ENCODE data around the gene SLC7A9.
"Not testable (repeated sequence)": the region's sequence is repeated elsewhere in the genome, so short reads cannot be mapped to it uniquely, and the experiment has no call there.

The SLC7A9 gene

GRCh38 chr19:32863301-32863700 is 6.3 kb downstream of the SLC7A9 start:
- no peak for DNase-seq

DNA sequence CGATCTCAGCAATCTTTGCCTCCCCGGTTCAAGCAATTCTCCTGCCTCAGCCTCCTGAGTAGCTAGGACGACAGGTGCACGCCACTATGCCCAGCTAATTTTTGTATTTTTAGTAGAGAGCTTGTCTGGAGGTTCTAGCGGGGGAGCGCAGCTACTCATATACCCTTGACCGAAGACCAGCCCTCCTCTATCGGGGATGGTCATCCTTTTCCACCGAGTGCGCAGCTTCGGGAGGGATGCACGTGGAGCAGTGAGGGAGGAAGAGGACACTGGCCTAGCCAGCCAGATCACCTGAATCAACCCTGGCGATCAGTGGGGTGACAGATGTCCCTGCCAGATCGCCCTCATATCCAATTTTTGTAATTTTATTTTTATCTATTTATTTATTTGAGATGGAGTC is 6.8 kb downstream of the SLC7A9 start:
- no peak for DNase-seq

GRCh38 chr19:32862173-32862572 is 7.4 kb downstream of the SLC7A9 start:
- no peak for DNase-seq

DNA sequence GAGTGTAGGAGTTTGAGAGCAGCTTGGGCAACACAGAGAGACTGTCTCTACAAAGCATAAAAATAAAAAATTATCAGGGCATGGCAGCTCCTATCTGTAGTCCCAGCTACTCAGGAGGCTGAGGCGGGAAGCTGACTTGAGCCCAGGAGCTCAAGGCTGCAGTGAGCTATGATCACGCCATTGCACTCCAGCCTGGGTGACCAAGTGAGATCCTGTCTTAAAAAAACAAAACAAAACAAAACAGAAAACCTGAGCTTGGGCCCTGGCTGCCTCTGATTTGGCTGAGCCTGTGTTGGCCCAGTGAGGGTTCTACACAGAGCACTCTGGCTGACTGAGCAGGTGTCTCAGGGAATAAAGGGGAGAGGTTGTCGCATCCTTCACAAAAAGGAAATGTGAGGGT is 8.0 kb downstream of the SLC7A9 start:
- no peak for DNase-seq

DNA sequence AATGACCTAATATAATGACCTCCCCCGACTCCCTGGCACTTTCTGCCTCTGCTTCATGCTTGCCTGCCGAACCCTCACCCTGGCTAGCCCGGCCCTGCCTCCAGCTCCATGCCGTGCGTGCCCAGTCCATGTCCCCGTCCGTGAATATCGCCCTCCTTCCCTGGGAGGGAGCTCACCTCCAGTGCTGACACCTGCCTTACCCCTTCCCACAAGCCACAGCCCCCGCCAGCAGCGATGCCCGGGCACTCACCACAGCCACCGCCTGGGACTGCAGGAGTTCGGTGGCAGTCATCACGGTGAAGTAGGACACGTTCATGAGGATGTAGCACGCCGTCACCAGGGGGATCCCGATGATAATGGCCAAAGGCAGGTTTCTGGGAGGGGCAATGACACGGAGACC is 10.0 kb downstream of the SLC7A9 start:
- no peak for DNase-seq

GRCh38 chr19:32858559-32858958 is 11.0 kb downstream of the SLC7A9 start:
- DNase-seq = no peak

GRCh38 chr19:32858155-32858554 is 11.4 kb downstream of the SLC7A9 start:
- DNase-seq = no peak

- DNase-seq = no peak
These were observed 12.0 kb downstream of the SLC7A9 start for GRCh38 chr19:32857584-32857983.

DNA sequence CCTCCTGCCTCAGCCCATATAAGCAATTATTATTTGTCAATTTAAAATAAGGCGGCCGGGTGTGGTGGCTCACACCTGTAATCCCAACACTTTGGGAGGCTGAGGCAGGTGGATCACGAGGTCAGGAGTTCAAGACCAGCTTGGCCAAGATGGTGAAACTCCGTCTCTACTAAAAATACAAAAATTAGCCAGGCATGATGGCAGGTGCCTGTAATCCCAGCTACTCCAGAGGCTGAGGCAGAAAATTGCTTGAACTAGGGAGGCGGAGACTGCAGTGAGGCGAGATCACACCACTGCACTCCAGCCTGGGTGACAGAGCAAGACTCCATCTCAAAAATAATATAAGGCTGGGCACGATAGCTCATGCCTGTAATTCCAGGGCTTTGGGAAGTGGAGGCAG is 12.7 kb downstream of the SLC7A9 start:
- not testable (repeated sequence) for DNase-seq

GRCh38 chr19:32852216-32852615 is 17.4 kb downstream of the SLC7A9 start:
- DNase-seq = no peak

- DNase-seq = not testable (repeated sequence)
These were observed 21.5 kb downstream of the SLC7A9 start for GRCh38 chr19:32848035-32848434.

- no peak for DNase-seq
These were observed 25.8 kb downstream of the SLC7A9 start for GRCh38 chr19:32843716-32844245.

DNA sequence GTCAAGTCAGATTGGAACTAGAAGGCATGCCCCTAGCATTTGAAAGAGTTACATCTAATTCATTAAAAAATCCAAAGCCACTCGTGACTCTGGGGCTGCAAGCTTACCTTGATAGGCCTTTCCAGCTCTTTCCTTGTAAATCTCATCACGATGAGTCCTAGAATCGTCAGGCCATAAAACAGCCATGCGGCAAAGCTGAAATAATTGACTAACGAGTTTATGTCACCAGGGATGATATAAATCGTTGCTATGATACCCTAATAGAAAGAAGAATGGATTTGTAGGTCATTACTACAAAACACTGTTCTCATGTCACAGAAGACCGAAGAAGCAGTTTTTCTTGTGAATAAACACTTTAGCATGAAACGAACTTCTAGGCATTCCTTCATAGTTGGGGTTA is 27.5 kb downstream of the SLC7A9 start:
- no peak for DNase-seq

DNA sequence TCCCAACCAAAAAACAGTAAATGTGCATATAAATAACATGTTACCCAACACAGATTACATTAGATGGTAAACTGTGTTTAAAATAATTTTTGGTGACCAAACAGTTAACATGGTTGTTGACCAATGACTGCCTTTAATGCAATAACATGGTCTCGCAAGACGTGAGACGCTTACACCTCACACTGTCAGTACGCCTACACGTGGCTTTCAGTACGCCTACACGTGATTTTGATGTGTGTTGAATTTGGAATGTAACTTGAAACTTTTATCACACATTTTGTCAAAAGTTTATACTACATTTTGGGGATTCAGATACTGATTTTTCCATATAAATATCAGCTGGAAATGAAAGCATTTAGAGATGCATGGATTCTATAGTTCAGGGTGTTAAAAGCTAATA is 32.0 kb downstream of the SLC7A9 start:
- no peak for DNase-seq

- DNase-seq = not testable (repeated sequence)
These were observed 36.2 kb downstream of the SLC7A9 start for GRCh38 chr19:32833388-32833787.

DNA sequence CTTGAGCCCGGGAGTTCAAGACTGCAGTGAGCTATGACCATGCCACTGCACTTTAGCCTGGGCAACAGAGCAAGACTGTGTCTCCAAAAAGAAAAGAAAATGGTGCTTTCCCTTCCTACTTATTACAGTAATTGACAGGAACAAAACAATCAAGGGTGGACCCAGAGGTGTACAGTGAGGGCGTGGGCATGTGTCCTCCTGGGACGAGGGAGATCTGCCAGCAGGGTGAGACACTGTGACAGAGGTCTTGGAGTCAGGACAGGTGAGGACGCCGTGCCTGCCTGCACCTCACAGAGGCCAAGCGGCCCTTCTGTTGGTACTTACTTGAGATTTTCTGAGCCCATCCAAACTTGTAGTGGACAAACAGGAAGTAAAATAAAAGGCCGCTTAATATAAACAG is 36.7 kb downstream of the SLC7A9 start:
- not testable (repeated sequence) for DNase-seq

DNA sequence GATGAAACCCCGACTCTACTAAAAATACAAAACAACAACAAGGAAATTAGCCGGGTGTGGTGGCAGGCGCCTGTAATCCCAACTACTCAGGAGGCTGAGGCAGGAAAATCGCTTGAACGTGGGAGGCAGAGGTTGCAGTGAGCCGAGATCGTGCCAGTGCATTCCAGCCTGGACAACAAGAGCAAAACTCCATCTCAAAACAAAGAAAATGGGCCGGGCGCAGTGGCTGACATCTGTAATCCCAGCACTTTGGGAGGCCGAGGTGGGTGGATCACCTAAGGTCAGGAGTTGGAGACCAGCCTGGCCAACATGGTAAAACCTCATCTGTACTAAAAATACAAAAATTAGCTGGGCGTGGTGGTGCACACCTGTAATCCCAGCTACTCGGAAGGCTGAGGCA is 37.5 kb downstream of the SLC7A9 start:
- DNase-seq = not testable (repeated sequence)

DNA sequence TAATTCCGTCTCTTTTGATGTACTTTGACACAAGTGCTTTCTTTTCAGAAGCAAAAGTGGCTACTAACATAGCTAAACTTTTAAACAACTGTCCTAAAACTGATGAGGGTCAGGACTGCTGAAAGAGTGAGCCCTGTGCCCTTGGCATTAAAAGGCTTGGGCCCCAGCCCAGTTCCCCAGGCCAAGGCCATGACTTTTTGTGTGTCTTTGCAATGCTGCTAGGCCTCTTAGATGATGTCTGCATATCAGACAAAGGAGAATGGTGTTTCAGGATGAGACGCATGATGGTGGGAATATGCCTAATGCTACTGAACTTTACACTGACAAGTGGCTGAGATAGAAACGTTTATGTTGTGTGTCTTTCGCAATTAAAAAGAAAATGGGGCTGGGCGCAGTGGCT is 38.0 kb downstream of the SLC7A9 start:
- no peak for DNase-seq

DNA sequence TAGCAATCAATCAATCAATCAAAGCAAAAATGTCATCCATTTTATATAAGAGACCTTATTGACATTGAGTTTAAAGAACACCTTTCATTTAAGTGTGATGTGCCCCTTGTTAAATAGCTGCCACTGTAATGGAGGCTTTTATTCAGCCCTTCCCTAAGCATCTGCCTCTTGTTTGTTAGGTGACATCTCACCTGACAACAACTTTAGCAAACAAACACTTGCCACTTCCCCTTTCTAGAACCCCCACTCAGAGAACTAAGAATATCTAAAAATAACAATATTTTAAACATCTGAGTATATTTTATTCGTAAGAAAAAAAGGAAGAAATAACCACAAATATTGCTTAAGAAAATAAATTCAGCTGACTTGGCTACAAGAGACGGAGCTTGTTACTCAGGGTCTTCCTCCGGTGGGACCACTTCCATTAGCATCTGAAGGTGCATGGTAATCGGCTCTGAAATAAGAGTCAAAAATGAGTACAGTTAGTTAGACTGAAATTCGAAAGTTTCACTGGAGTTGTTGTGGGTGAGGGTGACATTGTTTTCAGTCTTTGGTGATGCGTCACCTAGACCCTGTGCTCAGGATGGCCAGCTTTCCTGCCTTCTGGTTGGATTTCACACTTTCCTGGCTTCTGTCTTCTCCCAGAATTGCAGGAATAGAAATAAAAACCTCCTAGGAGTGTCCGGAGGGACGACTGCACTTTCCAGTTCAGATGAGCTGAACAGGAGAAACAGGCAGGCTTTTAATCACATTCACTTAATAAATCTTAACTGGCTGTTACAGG is 39.1 kb downstream of the SLC7A9 start:
- DNase-seq = no peak

DNA sequence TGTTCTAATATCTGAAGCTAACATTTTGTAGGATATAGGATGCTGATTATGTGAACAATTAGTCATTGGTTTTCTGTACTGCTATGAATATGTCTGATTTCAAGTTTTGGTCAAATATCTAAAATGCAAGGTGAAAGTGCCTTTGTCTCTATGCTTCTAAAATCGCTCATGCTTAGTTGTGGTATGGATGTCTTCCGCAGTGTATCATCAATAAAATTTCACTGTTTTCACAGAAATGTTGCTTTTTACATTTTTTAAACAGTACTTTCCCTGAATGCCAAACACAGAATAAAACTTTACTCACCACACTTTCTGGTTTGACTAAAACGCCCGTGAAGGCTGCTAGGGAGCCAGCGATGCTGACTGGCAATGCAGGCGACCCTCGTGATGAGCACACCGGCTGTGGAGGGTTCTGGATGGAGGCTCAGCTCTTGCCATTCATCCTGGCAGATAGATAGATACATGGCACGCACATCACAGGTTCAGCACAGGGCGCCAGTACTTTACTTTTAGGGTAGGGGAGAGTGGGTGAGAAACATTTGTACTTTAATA is 40.1 kb downstream of the SLC7A9 start:
- DNase-seq = no peak

DNA sequence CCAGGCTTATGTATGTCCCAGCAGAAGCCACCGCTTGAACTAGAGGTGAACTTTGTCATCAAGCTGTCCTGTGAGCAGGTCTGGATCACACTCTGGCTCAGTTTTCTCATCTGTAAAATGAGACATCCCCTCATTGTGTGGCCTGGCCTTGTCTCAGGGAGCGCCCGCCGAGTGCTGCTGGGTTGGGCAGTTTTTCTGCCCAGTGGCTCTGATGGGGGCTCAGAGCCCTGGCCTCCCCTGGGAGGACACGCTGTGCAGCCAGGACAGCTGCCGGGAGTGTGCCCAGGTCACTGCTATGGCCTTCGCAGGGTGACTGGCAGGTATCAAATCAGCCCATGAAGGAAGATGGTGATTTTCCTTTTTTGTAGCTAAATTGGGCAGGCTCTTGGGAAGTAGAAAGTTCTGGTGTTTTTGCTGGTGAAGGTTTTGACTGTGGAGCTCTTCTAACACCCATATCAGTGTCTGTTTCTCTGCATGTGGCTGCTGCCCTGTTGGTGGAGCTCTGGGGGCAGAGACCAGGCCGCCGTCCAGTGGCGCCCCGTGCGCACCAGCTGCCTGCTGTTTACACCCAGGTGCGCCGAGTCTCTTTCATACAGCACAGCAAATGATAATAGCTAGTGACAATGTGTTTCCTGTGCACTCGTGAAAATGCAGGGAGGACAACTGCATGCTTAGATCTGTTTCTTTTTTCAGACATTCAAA is 40.8 kb downstream of the SLC7A9 start:
- peak; percentile 57 to 83 for DNase-seq

DNA sequence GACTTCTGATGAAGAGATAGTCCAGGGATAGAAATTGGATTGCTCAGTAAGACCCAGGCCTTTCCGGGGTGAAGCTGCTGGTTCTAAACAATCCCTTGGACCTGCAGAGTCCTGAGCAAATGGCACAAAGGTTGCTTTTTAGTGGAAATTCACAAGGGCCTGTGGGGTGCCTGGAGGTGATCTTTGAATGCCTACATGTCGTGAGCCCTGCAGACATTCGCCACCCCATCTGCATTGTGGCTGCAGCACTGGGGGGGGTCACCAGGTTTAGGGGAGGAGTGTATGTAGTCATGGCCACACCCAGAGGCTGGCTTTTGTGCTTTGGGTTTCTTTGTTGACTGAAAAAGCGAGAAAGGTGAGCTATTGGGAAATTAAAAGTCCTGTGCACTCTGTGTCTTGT is 41.4 kb downstream of the SLC7A9 start:
- DNase-seq = peak in 1 of 2 experiments; percentile 15

DNA sequence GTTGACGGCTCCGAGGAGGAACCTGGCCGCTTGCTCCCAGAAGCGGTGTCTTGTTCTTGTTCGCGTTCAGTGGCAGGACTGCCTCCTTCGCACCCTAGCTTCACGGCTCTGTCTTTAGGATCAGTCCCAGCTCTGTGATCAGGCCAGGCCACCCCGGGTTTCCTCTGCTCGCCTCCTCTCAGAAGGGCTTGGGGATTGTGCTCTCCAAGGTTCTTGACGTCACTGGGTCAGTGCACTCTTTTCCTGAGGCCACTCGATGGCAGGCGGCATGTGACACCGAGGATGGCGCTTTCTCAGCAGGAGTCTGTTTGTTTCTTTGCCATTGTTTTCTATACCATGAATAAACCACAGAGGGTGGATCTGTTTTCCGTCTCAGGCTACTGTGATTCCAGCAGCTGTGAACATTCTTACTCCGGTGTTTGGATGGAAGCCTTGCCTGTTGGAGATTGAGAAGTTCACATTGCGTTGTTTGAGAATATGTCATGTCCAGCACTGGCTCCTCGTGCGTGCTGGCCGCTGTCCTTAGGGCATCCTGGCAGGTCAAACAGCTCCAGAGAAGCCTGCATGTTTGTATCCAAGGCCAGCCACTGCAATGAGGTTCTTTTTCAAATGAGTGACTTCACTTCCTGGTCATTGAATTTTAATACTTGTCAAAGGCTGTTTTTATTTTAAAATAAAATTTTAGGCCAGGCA is 44.5 kb downstream of the SLC7A9 start:
- no peak for DNase-seq
